GM12801 (cell line): Measurements from ENCODE around the gene LINC01488.

Source experiments
- CTCF ChIP-seq: IDR thresholded peaks from one replicate; pipeline ENCODE4 v1.5.1; 2011; ENCODE audit warnings: control low read depth; ENCODE audit not compliant: insufficient read length; ENCODE audit errors: extremely low read depth

The LINC01488 gene

GRCh38 chr11:69484427-69485259, 3.2 kb downstream of the LINC01488 start:
- TF ChIP-seq CTCF = no peak

- no peak for TF ChIP-seq CTCF
Measured at GRCh38 chr11:69485337-69486041, 4.0 kb downstream of the LINC01488 start.

DNA sequence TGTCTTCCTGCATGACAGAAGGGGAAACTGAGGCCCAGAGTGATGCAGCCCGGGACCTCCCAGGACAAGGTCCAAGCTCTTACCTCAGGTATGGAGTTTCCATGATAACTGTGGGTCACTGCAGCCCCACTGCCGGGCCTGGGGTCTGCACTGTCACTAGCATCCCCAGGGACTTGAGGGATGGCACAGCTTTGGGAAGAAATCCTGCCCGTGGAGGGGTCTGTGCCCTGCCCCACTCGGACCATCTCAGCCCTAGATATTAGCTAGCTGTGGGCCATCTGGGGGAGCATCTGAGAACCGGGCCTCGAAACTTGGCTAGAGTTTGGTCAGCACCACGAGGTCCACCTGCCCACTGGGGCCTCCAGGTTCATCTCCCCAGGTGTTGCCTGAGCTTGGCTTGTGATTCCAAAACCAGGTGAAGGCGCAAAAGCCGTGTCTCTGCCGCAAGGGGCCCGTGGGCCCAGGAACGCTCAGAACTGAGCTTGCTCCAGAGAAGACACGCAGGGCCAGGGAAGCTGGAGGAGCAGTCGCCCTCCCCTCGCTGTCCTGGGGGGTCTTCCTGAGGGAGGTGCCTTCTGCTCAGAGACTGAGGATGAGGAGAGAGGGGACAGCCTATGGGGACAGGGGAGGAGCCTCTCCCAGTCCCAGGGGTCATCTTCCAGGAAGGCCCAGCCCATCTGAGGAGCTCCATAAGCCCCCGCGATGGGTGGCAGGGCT, 4.8 kb downstream of the LINC01488 start:
- TF ChIP-seq CTCF = no peak

DNA sequence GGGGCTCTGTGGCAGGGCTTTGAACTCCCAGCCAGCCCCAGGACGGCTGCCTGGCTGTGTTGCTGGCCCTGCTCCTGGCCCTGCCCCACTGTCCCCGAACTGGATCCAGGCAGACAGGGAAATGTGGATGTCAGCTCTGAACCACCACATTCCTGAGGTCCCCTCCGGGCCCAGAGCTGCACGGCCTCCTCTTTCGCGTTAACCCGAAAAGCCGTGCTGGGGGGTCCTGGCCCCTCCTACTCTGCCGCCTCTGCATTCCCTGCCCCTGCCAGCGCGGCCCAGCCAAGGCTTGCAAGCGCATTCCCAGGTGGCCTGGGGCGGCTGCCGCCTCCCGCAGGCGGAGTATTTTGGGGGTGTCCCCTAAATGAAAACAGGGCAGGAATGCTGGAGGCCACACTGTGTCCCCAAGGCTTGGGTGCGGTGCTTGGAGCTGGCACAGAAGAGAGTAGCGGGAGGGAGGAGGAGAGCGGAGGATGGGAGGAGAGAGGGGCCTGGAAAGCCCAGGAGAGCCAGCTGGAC, 5.4 kb downstream of the LINC01488 start:
- TF ChIP-seq CTCF = no peak

GRCh38 chr11:69487391-69487790, 5.9 kb downstream of the LINC01488 start:
- TF ChIP-seq CTCF = no peak

DNA sequence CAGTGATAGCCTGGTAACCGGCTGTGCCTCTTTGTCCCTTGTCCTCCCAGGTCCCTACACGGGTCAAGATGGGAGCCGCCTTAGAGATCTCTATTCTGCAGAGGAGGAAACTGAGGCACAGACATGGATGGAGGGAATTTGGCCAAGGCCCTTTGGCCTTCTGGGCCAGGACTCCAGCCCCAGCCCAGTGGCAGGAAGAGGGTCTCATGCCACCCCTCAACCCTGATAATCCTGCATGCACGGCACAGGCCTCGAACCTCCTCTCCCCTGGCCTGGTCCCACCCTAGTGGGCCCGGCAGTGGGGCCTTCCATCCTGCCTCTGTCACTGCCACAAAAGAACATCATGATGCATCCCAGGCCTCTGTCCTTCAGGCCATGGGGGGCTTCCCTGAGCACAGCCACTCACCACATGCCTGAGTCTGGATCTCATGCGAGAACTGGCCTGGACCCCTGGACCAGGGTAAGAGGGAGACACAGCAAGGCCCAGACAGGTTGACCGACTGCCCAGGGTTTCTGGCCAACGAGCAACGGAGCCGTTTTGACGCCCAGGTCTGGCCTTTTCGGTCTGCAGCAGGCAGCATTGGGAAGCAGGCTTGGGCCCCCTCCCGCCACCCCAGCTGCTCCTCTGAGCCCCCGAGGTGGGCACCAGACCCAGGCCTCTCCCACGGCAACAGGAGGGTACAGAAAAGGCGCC, 6.5 kb downstream of the LINC01488 start:
- no peak for TF ChIP-seq CTCF
